ENCODE measurements around the gene SORCS2.

DNA sequence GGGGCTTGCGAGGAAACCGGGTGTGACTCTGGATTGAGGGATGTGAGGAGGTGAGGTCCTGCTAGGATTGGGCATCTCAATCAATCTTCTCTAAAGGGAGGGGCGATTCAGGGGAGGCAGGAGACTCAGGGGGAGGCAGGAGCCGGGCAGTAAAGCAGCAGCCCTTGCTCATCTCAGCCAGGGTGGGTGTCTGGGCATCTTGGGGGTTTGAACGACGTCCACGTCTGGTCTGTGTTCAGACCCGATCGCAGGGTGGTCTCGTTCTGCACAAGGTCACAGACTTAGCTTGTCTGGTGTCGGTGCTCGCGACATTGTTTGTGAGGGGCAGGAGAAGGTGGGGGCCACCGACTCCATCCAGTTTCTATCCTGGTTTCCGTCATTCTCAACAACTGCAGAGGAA lies 473.7 kb downstream of the SORCS2 start:
- TF ChIP-seq EGR1 (IDR thresholded peaks at IDR 0.05) (no peak), RAD21 (IDR thresholded peaks at IDR 0.05; ENCODE audit: low read depth) (no peak), ZBTB7A (IDR thresholded peaks at IDR 0.05; ENCODE audit: low read depth) (no peak), TEAD4 (IDR thresholded peaks at IDR 0.05) (no peak), USF1 (IDR thresholded peaks at IDR 0.05) (no peak)

Measured in Ishikawa (cell line).